Measurements from ENCODE around the gene BID. TPM values are rescaled to one million over a fixed set of nuclear protein-coding genes. Genes with fewer than 3 reads are reported as not detected.

The BID gene
- total RNA-seq, 1 experiment from 2014 or later, result 44.4 TPM

DNA sequence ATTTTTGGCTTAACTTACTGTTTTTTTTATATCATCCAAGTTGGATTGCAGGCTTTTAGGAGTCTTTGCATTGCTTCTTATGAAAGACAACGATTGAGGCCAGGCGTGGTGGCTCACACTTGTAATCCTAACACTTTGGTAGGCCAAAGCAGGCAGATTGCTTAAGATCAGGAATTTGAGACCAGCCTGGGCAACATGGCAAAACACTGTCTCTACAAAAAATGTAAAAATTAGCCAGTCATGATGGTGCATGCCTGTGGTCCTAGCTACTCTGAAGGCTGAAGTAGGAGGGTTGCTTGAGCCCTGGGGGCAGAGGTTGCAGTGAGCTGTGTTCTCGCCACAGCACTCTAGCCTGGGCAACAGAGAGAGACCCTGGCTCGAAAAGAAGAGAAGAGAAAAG lies 56.6 kb downstream of the BID start:
- intact Hi-C loops (cut with micrococcal nuclease; ENCODE audit: unreplicated experiment), result no loop called here
- no peak for DNase-seq
- no peaks in the 10 kb centered on the region for H3K9me3 ChIP-seq (ENCODE audit: insufficient read depth, low read depth)
- ChIA-PET POLR2A (ENCODE audit: unreplicated experiment) (no interaction called here), CTCF (no interaction called here)
- H2AFZ ChIP-seq, result no peak overlapping the region
- H3K27ac ChIP-seq, result no peak overlapping the region
- H3K27me3 ChIP-seq (ENCODE audit: insufficient read depth, low read depth), result no peaks in the 10 kb centered on the region
- H3K79me2 ChIP-seq (ENCODE audit: low read depth), result no peaks in the 10 kb centered on the region
- no peaks in the 10 kb centered on the region for H3K36me3 ChIP-seq (ENCODE audit: low read depth)
- no peaks in the 10 kb centered on the region for H3K9me2 ChIP-seq (ENCODE audit: insufficient read depth)
- no peak overlapping the region for H3K4me3 ChIP-seq
- H4K20me1 ChIP-seq (ENCODE audit: insufficient read depth), result no peaks in the 10 kb centered on the region
- H3K4me2 ChIP-seq, result no peak overlapping the region
- no TSS peak for BruUV-seq (replicated peaks)
- no peaks in the 10 kb centered on the region for H3K4me1 ChIP-seq (replicated peaks; ENCODE audit: insufficient read depth)
- no peaks in the 10 kb centered on the region for H3F3A ChIP-seq (ENCODE audit: insufficient read depth, low read depth)
- TF ChIP-seq, protein P1, sequence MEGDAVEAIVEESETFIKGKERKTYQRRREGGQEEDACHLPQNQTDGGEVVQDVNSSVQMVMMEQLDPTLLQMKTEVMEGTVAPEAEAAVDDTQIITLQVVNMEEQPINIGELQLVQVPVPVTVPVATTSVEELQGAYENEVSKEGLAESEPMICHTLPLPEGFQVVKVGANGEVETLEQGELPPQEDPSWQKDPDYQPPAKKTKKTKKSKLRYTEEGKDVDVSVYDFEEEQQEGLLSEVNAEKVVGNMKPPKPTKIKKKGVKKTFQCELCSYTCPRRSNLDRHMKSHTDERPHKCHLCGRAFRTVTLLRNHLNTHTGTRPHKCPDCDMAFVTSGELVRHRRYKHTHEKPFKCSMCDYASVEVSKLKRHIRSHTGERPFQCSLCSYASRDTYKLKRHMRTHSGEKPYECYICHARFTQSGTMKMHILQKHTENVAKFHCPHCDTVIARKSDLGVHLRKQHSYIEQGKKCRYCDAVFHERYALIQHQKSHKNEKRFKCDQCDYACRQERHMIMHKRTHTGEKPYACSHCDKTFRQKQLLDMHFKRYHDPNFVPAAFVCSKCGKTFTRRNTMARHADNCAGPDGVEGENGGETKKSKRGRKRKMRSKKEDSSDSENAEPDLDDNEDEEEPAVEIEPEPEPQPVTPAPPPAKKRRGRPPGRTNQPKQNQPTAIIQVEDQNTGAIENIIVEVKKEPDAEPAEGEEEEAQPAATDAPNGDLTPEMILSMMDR (conservative IDR thresholded peaks at IDR 0.05), result no peak
- TF ChIP-seq EZH2 (IDR thresholded peaks at IDR 0.05; ENCODE audit: low read depth), result no peak

DNA sequence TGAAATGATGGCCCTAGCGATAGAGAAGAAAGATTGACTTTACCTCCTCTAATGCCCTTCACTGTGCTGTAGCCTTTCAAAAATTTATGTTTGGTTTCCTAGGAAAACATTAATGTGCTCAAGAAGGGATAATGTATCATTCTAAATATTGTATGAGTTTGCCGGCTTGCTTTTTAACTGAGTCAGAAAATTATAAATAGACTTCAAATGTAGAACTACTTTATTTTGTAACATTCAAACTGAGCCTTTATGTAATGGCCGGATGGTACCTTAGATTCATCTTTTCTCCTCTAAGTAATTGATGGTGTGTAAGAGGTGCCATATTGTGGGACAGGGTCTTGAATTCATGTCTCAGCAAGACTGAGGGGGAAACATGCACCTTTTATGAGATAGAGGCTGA lies 57.7 kb downstream of the BID start:
- POLR2A ChIA-PET (ENCODE audit: unreplicated experiment), result no interaction called here
- H3F3A ChIP-seq (ENCODE audit: insufficient read depth, low read depth), result no peaks in the 10 kb centered on the region
- no peaks in the 10 kb centered on the region for H3K27me3 ChIP-seq (ENCODE audit: insufficient read depth, low read depth)
- H3K4me1 ChIP-seq (replicated peaks; ENCODE audit: insufficient read depth), result no peaks in the 10 kb centered on the region
- CTCF ChIA-PET, result no interaction called here
- intact Hi-C loops (cut with micrococcal nuclease; ENCODE audit: unreplicated experiment), result no loop called here
- no peaks in the 10 kb centered on the region for H3K79me2 ChIP-seq (ENCODE audit: low read depth)
- TF ChIP-seq, protein P1 (conservative IDR thresholded peaks at IDR 0.05), result no peak
- no peak for TF ChIP-seq EZH2 (IDR thresholded peaks at IDR 0.05; ENCODE audit: low read depth)
- no peak overlapping the region for H3K27ac ChIP-seq
- BruUV-seq (replicated peaks), result no TSS peak
- no peak for DNase-seq
- H3K4me3 ChIP-seq, result no peak overlapping the region
- H2AFZ ChIP-seq, result no peak overlapping the region
- no peaks in the 10 kb centered on the region for H3K9me3 ChIP-seq (ENCODE audit: insufficient read depth, low read depth)
- no peaks in the 10 kb centered on the region for H3K36me3 ChIP-seq (ENCODE audit: low read depth)
- no peak overlapping the region for H3K4me2 ChIP-seq
- no peaks in the 10 kb centered on the region for H4K20me1 ChIP-seq (ENCODE audit: insufficient read depth)
- H3K9me2 ChIP-seq (ENCODE audit: insufficient read depth), result no peaks in the 10 kb centered on the region

DNA sequence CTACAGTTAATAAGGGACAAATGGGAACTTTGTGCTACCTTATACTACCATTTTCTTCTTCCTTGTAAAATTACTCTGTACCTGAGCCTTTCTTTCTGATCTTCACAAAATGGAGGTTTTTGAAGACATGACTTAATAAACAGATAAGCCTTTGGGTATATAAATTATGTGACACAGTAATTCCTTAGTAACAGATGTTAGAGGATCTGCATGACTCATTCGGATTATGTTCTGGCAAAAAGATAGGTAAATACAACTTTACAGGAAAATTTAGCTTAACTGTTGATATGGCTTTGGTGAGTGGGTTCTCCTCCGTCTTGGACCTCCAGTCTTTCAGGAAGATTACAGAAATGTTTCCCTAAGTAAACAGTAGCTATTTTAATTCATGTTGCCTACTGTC lies 61.8 kb downstream of the BID start:
- Histone ChIP-seq H3K36me3 (ENCODE audit: low read depth) (no peaks in the 10 kb centered on the region; the same call in 1 of the 2 replicates), H3K9me3 (ENCODE audit: insufficient read depth, low read depth) (no peaks in the 10 kb centered on the region), H4K20me1 (ENCODE audit: insufficient read depth) (no peaks in the 10 kb centered on the region), H3F3A (ENCODE audit: insufficient read depth, low read depth) (no peaks in the 10 kb centered on the region), H3K4me1 (replicated peaks; ENCODE audit: insufficient read depth) (peaks cover 2% of the 10 kb centered on the region; the same call in 1 of the 2 replicates), H3K27ac (no peak overlapping the region), H3K4me3 (no peak overlapping the region), H2AFZ (no peak overlapping the region), H3K4me2 (no peak overlapping the region), H3K79me2 (ENCODE audit: low read depth) (0 out of 2 replicates have a peak, but pooled peaks cover 1% of the 10 kb centered on the region), H3K27me3 (ENCODE audit: insufficient read depth, low read depth) (no peaks in the 10 kb centered on the region), H3K9me2 (ENCODE audit: insufficient read depth) (no peaks in the 10 kb centered on the region)
- POLR2A ChIA-PET (ENCODE audit: unreplicated experiment), result no interaction called here
- CTCF ChIA-PET, result no interaction called here
- intact Hi-C loops (cut with micrococcal nuclease; ENCODE audit: unreplicated experiment), result no loop called here
- TF ChIP-seq, protein P1 (conservative IDR thresholded peaks at IDR 0.05), result no peak
- no peak for TF ChIP-seq EZH2 (IDR thresholded peaks at IDR 0.05; ENCODE audit: low read depth)
- DNase-seq, result no peak
- no TSS peak for BruUV-seq (replicated peaks)

All from PC-9 (cell line).